GM18858 (cell line): ENCODE data around the gene USP14.

Experiments used
- ATAC-seq: cut with Tn5 transposase; IDR thresholded peaks from one replicate; pipeline ENCODE4 v1.9.1; 2021; ENCODE audit not compliant: unreplicated experiment

USP14 gene

DNA sequence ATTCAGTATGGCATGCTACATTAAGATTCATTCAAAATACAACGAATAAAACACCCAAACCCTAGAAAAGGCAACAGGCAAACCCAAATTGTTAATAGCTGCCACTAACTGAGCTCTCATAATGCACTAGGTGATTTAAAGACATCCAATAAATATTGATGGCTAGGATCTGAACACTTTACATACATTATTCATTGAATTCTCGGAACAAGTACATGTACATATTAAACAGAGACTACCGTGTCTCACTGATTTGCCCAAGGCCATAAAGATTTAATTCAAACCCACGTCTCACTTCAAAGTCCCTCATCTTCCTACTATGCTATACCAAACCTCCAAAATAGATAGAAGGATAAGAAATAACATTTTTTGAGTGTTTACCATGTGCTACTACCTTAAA is 67.4 kb downstream of the USP14 start:
- no peak for ATAC-seq

DNA sequence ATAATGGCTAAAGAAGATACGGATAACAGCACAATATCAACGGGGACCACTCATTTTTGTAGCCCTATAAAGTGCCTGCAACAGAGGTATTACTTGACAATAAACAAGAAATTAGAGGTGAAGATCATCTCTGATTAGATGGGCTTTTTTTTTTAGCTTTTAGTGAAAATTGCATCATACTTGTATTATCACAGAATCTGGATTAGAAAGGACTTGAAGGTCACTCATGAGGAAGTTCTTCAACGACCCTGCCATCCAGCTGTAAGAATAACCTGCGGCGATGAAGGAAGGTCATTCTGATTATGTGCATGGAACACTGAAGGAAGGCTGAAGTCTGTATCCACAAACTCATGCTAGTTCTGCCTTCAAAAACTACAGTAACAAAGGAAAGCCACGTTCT is 69.0 kb downstream of the USP14 start:
- no peak for ATAC-seq

DNA sequence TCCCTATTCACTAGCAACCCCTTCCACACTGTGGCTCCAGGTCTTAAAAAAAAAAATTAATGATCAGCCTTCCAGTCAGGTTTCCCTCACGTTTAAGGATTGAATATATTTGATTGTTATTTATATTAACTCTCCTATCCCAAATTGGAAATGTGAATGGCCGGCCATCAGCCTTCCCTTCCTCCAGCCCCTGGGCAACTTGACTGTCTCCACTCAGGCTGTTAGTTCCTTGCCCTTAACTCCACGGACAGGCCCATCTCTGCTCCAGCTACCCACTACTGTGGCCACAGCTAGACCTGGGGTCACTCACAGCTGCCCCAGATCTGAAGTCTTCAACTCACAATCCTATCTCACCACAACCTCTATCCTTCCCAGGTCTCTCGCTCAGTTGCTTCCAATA is 69.5 kb downstream of the USP14 start:
- no peak for ATAC-seq

DNA sequence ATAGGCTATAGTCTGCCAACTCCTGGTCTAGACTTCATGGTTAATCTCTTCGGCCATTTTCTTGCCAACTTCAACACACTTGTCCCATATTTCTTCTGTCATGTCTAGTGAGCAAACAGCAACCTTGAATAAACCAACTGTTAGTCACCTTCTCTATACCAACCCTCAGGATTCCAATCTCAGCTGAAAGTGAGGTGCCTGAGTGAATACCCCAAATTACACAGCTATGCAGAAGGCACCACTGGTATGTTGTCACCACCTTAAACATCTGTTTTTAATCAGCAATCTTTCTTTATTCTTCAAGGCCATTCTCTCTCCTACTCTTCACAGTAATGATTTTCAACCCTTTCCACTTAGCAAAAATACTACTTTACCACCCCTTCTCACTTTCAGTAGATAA is 70.2 kb downstream of the USP14 start:
- no peak for ATAC-seq

DNA sequence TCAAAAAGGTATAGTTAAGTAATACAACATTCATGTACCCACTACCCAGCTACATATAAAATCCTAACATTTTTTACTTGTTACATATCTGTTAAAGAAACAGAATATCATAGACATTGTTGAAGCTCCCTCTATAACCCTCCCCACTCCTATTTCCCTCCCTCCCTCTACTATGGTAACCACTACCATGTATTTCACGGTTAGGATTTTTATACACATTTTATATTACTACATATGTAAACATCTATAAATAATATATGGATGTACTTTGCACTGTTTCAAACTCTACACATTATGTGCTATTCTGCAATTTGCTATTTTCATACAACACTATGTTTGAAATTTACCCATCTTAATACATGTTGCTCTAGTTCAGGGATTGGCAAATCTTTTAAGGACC is 73.2 kb downstream of the USP14 start:
- ATAC-seq, result no peak

DNA sequence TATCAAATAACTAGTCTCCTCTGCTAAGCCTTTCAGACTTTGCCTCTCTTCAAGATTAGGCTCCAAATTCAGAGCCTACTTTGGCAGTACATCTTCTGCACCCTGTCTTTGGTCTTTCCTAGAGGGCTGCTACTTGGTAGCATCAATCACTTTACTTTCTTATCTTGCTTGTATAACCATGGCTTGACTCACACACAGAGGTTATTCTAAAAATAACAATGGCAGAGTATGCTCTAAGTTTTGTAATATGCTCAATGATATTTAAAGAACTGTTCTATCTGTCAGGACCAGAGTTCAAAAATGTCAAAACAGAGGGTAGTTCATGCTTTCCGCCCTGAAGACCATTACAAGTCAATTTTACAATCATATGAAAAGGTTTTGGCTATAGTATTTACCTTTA is 81.8 kb downstream of the USP14 start:
- no peak for ATAC-seq

DNA sequence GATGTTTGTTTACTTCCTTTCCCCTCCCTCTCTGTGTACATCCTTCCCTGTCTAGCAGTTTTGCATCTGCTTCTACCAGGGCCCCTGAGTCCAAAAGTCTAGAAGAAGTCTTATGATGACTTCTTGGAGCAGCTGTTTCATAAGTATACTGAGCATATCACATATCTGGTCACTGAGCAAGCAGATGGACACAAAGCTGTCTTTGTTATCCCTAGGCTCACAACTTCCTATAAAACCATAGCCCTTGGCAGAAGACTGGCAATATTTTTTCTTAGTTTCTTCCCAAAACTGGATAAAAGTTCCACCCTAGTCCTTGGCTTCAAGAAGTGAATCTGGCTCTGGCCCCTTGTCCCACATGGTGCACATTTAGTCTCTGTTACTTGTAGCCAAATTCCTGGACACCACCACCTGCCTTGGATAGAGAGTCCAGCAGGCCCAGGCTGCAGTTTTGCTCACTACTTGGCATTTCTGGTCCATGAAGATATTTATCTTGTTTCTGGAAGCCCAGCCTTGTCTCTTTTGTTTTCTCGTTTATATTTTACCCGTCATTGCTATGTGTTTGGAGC is 87.0 kb downstream of the USP14 start:
- no peak for ATAC-seq

DNA sequence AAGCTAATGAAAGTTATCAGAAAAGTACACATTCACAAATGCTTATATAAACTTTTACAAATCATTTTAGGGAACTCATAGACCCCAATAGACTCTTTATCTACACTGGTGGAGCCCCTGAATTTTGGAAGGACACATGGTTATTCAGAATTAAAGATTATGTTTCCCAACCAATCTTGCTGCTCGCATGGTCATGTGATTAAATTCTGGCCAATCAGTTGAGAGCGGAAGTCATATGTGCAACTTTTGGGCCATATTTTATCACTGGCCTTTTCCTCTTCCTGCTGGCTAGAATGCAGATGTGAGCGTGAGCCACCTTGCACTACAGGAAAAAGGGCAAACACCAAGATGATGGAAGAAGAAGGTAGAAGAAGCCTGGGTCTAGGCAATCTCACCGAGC is 89.7 kb downstream of the USP14 start:
- ATAC-seq, result no peak

DNA sequence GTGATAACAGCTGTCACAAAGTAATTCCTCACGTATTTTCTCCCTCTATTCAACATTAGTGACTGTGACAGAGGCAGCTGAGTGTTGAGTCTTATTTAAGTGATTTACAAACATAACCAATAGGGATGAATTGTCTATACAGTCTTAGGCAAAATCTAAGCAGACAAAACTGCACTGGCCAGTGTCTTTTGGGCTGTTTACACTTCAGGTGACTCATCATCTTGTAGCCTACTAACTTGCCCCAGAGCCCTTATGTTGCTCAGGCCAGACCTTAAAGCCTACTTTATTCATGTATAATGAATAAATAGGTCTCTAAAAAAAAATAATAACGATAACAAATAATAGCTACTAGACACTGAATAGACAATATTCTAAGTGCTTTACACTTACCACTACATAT is 92.3 kb downstream of the USP14 start:
- no peak for ATAC-seq

DNA sequence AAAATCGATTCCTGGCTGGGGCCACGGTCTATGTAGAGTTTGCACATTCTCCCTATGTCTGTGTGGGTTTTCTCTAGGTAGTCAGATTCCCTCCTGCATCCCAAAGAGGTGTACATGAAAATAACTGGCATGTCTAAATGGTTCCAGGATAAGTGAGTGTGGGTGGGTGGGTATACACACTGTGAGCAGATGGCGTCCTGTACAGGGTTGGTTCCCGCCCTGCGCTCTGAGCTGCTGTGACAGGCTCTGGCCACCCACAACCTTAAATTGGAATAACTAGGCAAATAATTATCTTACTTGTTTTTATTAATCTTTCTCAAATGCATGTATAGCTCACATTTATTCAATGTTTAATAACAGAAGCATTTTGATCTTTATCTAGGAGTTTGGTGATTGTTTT is 93.2 kb downstream of the USP14 start:
- ATAC-seq, result no peak

DNA sequence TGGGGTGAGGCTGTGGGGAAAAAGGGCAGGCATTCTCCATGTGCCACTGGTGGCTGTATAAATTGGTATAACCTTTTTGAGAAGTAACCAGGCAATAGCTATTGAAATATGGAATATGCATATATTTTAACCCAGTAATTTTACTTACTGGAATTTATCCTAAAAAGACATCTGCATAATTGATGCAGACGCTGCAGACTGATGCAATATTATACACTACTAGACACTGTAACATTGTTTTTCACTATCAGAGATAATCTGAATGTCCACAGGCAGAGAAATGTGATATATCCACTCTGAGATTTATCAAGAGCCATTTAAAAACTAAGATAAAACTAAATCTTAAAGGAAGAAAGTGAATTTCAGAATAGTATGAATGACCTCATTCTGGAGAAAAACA is 94.8 kb downstream of the USP14 start:
- no peak for ATAC-seq

DNA sequence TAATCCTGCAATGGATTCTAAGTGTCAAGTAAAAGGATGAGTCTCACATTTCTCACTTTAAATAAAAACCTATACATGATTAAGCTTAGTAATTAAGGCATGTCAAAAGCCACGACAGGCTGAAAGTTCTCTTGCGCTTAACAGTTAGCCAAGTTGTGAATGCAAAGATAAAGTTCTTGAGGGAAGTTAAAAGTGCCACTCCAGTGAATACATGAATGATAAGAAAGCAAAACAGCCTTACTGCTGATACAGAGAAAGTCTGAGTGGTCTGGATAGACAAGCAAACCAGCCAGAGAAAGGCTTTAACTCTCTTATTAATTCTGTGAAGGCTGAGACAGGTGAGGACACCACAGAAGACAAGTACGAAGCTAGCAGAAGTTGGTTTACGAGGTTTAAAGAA is 96.8 kb downstream of the USP14 start:
- no peak for ATAC-seq

DNA sequence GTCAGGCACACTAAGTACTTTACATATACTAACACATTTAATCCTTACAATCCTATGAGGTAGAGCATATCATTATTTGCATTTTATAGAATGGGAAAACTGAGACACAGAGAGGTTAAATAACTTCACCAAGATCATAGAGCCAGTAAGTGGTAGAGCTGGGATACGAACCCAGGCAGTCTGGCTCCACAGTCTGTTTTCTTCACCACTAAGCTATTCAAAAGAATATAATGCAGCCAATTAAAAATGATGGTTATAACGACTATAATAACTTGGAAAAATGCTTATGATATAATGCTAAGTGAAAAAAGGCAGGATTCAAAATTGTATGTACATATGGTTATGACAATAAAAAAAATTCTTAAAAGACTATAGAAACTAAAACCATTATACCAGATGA is 102.2 kb downstream of the USP14 start:
- no peak for ATAC-seq

DNA sequence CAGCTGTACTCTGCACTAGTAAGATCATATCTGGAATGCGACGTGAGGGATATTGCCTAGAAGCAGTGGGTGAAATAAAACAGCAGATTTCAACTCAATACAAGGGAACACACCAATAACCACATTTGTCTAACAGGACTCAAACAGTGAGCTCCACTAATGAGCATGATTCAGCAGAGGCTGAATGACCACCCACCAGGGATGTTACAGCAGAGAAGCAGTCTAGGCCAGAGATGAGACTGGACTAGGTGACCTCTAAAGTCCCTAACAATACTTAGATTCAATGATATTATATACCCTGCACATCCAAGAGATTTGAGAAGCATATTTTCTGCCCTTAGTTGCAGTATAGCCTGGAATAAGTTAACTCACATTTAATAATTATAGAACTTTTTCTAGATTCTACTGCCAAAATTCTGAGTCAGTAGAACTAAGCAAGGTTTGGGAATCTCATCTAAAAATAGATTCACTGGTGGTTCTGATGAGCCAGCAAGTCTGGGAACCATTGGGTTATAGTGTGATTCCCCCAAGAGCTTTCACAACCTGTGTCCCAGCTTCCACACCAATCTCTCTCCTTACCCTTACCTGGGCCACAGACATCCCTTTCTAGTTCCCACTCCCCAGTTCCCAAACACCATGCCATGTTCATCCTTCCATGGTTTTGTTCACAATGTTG is 103.2 kb downstream of the USP14 start:
- no peak for ATAC-seq
